HepG2 (cell line): ENCODE results near the gene NUP93. TPM values are rescaled to one million over a fixed set of nuclear protein-coding genes. Genes with fewer than 3 reads are reported as not detected.
A peak's percentile ranks its signal among the peaks of the same experiment; 100 is the strongest.

Source experiments
- ATF6 ChIP-seq: sonication (generic); formaldehyde crosslinking; conservative IDR thresholded peaks from 2 replicates; pipeline ENCODE4 v1.4.0; 2020; ENCODE audit warnings: missing genetic modification reagents
- ELF1 ChIP-seq: sonication (generic); formaldehyde crosslinking; IDR thresholded peaks from 2 replicates; pipeline ENCODE4 v1.4.0; 2020; ENCODE audit warnings: missing genetic modification reagents
- FOXA1 ChIP-seq, 2 experiments: fragments of 450-650 bp in 1 of 2; sonication (generic) in 1 of 2; formaldehyde crosslinking in 1 of 2; IDR thresholded peaks; 2 replicates each; pipeline versions ENCODE4 v1.4.0 to v1.6.1; 2016 to 2020; ENCODE audit warnings: missing genetic modification reagents in 1 of 2
- GLI4 ChIP-seq: sonication (generic); formaldehyde crosslinking; IDR thresholded peaks from 2 replicates; pipeline ENCODE4 v1.5.1; 2020; ENCODE audit warnings: missing genetic modification reagents, mild to moderate bottlenecking, moderate library complexity, borderline replicate concordance
- KMT2A ChIP-seq: sonication (generic); formaldehyde crosslinking; IDR thresholded peaks from 2 replicates; pipeline ENCODE4 v1.4.0; 2020; ENCODE audit warnings: missing genetic modification reagents
- MAF1 ChIP-seq: sonication (generic); formaldehyde crosslinking; IDR thresholded peaks from 2 replicates; pipeline ENCODE4 v1.5.0; 2020; ENCODE audit warnings: missing genetic modification reagents, borderline replicate concordance
- RBM22 ChIP-seq: fragments of 200-400 bp; formaldehyde crosslinking; optimal IDR thresholded peaks from 2 replicates; pipeline ENCODE3; 2017; ENCODE audit warnings: mild to moderate bottlenecking, low read length, moderate library complexity
- RFXAP ChIP-seq: sonication (generic); formaldehyde crosslinking; IDR thresholded peaks from 2 replicates; pipeline ENCODE4 v1.4.0; 2020; ENCODE audit warnings: missing genetic modification reagents, borderline replicate concordance
- SIX1 ChIP-seq: sonication (generic); formaldehyde crosslinking; IDR thresholded peaks from 2 replicates; pipeline ENCODE4 v1.4.0; 2020; ENCODE audit warnings: missing genetic modification reagents, borderline replicate concordance
- TGIF2 ChIP-seq: IDR thresholded peaks from 2 replicates; pipeline ENCODE4 v1.6.1; 2016; ENCODE audit warnings: control low read depth, missing compliant biosample characterization
- ZGPAT ChIP-seq: IDR thresholded peaks from 2 replicates; pipeline ENCODE4 v1.6.1; 2016; ENCODE audit warnings: mild to moderate bottlenecking
- ZNF101 ChIP-seq: sonication (generic); formaldehyde crosslinking; IDR thresholded peaks from 2 replicates; pipeline ENCODE4 v1.4.0; 2020; ENCODE audit warnings: mild to moderate bottlenecking, low read depth, missing genetic modification reagents, borderline replicate concordance
- ZNF318 ChIP-seq: sonication (generic); formaldehyde crosslinking; IDR thresholded peaks from 2 replicates; pipeline ENCODE4 v1.4.0; 2020; ENCODE audit warnings: mild to moderate bottlenecking, missing genetic modification reagents
- ZNF33A ChIP-seq: sonication (generic); formaldehyde crosslinking; IDR thresholded peaks from 2 replicates; pipeline ENCODE4 v1.5.1; 2020; ENCODE audit warnings: missing genetic modification reagents, mild to moderate bottlenecking, moderate library complexity, borderline replicate concordance
- ZNF354B ChIP-seq: sonication (generic); formaldehyde crosslinking; IDR thresholded peaks from 2 replicates; pipeline ENCODE4 v1.8.0; 2022; ENCODE audit warnings: mild to moderate bottlenecking, missing genetic modification reagents
- ZNF644 ChIP-seq: IDR thresholded peaks from 2 replicates; pipeline ENCODE4 v1.6.1; 2016; ENCODE audit warnings: low read depth
- ZNF737 ChIP-seq: sonication (generic); formaldehyde crosslinking; IDR thresholded peaks from 2 replicates; pipeline ENCODE4 v1.5.0; 2020; ENCODE audit warnings: missing genetic modification reagents, mild to moderate bottlenecking, borderline replicate concordance
- ZNF792 ChIP-seq: IDR thresholded peaks from 2 replicates; pipeline ENCODE4 v1.6.1; 2016
- ZNF839 ChIP-seq: sonication (generic); formaldehyde crosslinking; IDR thresholded peaks from 2 replicates; pipeline ENCODE4 v1.4.0; 2020; ENCODE audit warnings: missing genetic modification reagents, mild to moderate bottlenecking, borderline replicate concordance
- polyA plus RNA-seq, 8 experiments: library from polyadenylated mRNA; depleted of rRNA in 3 of 8; stranded (reverse) in 7 of 8; unstranded in 1 of 8; fragments of >200 nt; fragmentation: Illumina TruSeq in 4 of 8; extraction: Trizol in 4 of 8; gene quantifications; 2 replicates each; pipeline versions ENCODE4 v1.2.1 to v1.2.3, GENCODE V29; 2011 to 2016; ENCODE audit warnings: low read depth in 4 of 8, missing spikeins in 1 of 8, mixed read lengths in 1 of 8; ENCODE audit not compliant: insufficient read depth in 1 of 8
- total RNA-seq, 5 experiments: library from RNA; depleted of rRNA; stranded (reverse); fragments of >200 nt; fragmentation: Illumina TruSeq; extraction: Trizol; gene quantifications; 2 replicates each; pipeline ENCODE4 v1.2.3, GENCODE V29; 2016; ENCODE audit warnings: low read depth in 1 of 5

Gene NUP93
- total and polyA plus RNA-seq, 2 of the 13 experiments (the other 11 are each of a cell fraction or from before 2014, with no cell fraction given) = 58.5 to 140 TPM

GRCh38 chr16:56838622-56839337, 108.9 kb downstream of the NUP93 start (continued):
- TF ChIP-seq ATF6 = no peak
- TF ChIP-seq TGIF2 (CRISPR knock-in tag) = no peak
- no peak for TF ChIP-seq RBM22
- no peak for TF ChIP-seq ZNF737 (CRISPR knock-in tag)
- peak; percentile 14; the same call in 1 of the 2 replicates for TF ChIP-seq ZGPAT
- peak; percentile 27; the same call in 1 of the 2 replicates for TF ChIP-seq ZNF33A
- peak; percentile 11; the same call in 1 of the 2 replicates for TF ChIP-seq FOXA1 (IDR thresholded peaks at IDR 0.05)
- no peak for TF ChIP-seq FOXA1 (CRISPR knock-in tag; IDR thresholded peaks at IDR 0.05)
- no peak for TF ChIP-seq ELF1 (CRISPR knock-in tag)
- no peak for TF ChIP-seq ZNF644 (CRISPR knock-in tag)
- no peak for TF ChIP-seq MAF1 (CRISPR knock-in tag)
- no peak for TF ChIP-seq ZNF101
- TF ChIP-seq ZNF792 (CRISPR knock-in tag) = no peak
- no peak for TF ChIP-seq ZNF318 (CRISPR knock-in tag)
- no peak for TF ChIP-seq GLI4 (CRISPR knock-in tag)
- no peak for TF ChIP-seq ZNF354B (CRISPR knock-in tag)
- no peak for TF ChIP-seq RFXAP (CRISPR knock-in tag)
- TF ChIP-seq SIX1 (CRISPR knock-in tag) = no peak
- no peak for TF ChIP-seq ZNF839 (CRISPR knock-in tag)
- TF ChIP-seq KMT2A (CRISPR knock-in tag) = no peak
